Activated CD4-positive, alpha-beta T cell treated with anti-CD3 and anti-CD28 coated beads for 36 hours (primary cell): ENCODE measurements around the gene SCGB1A1. TPM values are rescaled to one million over a fixed set of nuclear protein-coding genes. Genes with fewer than 3 reads are reported as not detected.

Experiments
- ATAC-seq: fragments of 200-7000 bp; cut with Tn5 transposase; one replicate; pipeline ENCODE4 v1.10.0; 2021; ENCODE audit warnings: mild to moderate bottlenecking, moderate library complexity
- CTCF ChIA-PET: fragments of 350-600 bp; sonication (Branson Sonifier 250); formaldehyde crosslinking; loops from one replicate; lab custom pipeline; 2021; ENCODE audit warnings: antibody characterized with exemption; lab: Charles Lee
- POLR2A ChIA-PET: fragments of 350-600 bp; sonication (Branson Sonifier 250); formaldehyde crosslinking; loops from one replicate; lab custom pipeline; 2021; ENCODE audit warnings: antibody characterized with exemption, inconsistent platforms; lab: Charles Lee
- DNase-seq: peaks from one replicate; pipeline ENCODE4 v3.0.0-alpha.2; 2020
- H3K27ac Mint-ChIP-seq: one replicate; pipeline ENCODE4 v1.8.0; 2021; ENCODE audit warnings: mixed read lengths
- H3K27me3 Mint-ChIP-seq: one replicate; pipeline ENCODE4 v1.8.0; 2021; ENCODE audit warnings: mixed read lengths
- H3K36me3 Mint-ChIP-seq: one replicate; pipeline ENCODE4 v1.8.0; 2021; ENCODE audit warnings: low read depth, mixed read lengths
- H3K4me1 Mint-ChIP-seq: one replicate; pipeline ENCODE4 v1.8.0; 2021; ENCODE audit warnings: mixed read lengths
- H3K4me3 Mint-ChIP-seq: one replicate; pipeline ENCODE4 v1.8.0; 2021; ENCODE audit warnings: mild to moderate bottlenecking, moderate library complexity, mixed read lengths
- H3K9me3 Mint-ChIP-seq: one replicate; pipeline ENCODE4 v1.8.0; 2021; ENCODE audit warnings: low read depth, mixed read lengths
- intact Hi-C, 2 experiments: fragments of 100-400 bp; cut with DNase I in 1 of 2; cut with micrococcal nuclease in 1 of 2; formaldehyde crosslinking; loops; one replicate each; pipeline versions ENCODE4 v1.14.2 to v1.15.1; 2022 to 2024; cut with DNase I, micrococcal nuclease
- total RNA-seq, 2 experiments: library from RNA; stranded (reverse); gene quantifications; one replicate each; pipeline ENCODE4 v1.2.3, GENCODE V29; 2021

Gene SCGB1A1
- total RNA-seq, 2 experiments from 2014 or later, result not detected

DNA sequence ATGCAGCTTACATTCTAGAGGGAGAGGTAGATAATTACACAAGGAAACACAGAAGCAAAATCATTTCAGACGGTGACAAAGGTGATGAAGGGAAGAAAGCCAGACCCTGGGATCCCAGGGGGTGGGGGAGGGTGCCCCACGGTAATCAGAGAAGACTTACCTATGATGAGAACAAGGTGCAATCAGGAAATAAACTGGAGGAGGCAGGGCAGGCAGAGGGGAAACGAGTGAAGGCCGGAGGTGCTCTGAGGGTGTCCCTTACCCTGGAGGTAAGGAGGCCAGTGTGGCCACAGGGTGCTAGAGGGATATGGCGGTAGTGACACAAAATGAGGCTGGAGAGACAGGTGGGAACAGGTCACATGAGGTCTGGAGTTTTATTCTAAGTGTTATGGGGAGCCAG is 13.9 kb upstream of the SCGB1A1 start:
- H3K27ac Mint-ChIP-seq, result no peak overlapping the region
- POLR2A ChIA-PET, result no interaction called here

DNA sequence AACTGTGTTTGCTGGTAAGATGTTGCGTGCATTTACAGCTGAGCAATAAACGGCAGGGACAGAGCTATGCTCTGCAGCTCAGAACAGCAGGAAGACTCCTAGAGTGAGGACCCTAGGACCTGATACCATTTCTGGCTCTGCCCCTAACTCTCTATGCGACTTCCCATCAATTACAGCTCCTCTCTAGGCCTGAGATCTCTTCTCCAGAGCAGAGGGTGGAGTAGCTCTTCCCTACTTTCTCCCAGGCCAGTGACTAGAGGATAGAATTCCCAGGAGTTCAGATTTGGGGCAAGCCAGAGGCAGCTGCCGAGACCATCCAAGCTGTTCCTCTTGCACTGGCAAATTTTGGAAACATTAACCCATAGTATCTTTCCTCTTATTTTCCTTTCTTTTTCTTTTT is 12.8 kb upstream of the SCGB1A1 start:
- intact Hi-C loops, result no loop called here
- no peak overlapping the region for H3K27ac Mint-ChIP-seq
- POLR2A ChIA-PET, result interaction anchor here (0.5 kb wide), 1 partner anchor 168 kb away, joined by 3 read pairs; the partner anchor contains the start of gene EEF1G
- no peak overlapping the region for H3K4me3 Mint-ChIP-seq
- no peaks in the 10 kb centered on the region for H3K36me3 Mint-ChIP-seq
- H3K27me3 Mint-ChIP-seq, result no peaks in the 10 kb centered on the region
- CTCF ChIA-PET, result interaction anchor here (0.5 to 1.2 kb wide), 6 partner anchors 10 to 467 kb away, joined by 3 to 4 read pairs (median 4); no protein-coding TSS in a partner anchor
- DNase-seq (no peak), ATAC-seq (no peak)
- H3K4me1 Mint-ChIP-seq, result peaks cover 19% of the 10 kb centered on the region
- H3K9me3 Mint-ChIP-seq, result no peaks in the 10 kb centered on the region

More for the DNA sequence above, 13.9 kb upstream of the SCGB1A1 start:
- no peak for DNase-seq
- H3K4me1 Mint-ChIP-seq, result peaks cover 19% of the 10 kb centered on the region
- H3K27me3 Mint-ChIP-seq, result no peaks in the 10 kb centered on the region
- no peaks in the 10 kb centered on the region for H3K9me3 Mint-ChIP-seq
- no peak overlapping the region for H3K4me3 Mint-ChIP-seq
- no peak for ATAC-seq
- CTCF ChIA-PET, result interaction anchor here (1.0 to 1.6 kb wide), 3 partner anchors 12 to 67 kb away, joined by 3 to 5 read pairs (median 3); no protein-coding TSS in a partner anchor
- intact Hi-C loops, result no loop called here
- no peaks in the 10 kb centered on the region for H3K36me3 Mint-ChIP-seq

DNA sequence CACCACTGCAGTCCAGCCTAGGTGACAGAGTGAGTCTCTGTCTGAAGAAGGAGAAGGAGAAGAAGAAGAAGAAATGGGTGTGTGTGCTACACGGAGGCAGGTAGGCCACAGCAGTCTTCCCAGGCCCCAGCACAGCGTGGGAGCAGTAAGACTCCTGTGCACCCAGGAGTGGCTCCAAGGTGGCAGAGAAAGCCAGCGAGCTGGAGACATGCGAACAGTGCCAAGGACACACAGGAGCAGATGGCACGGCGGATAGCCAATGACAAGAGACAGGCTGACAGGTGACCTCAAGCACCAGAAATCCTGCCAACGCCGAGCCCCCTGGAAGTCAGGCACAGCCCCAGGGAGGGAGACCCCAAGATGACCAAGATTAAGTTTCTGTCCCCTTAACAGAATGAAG is 9.0 kb upstream of the SCGB1A1 start:
- intact Hi-C loops, result no loop called here
- POLR2A ChIA-PET, result interaction anchor here (1.7 kb wide), 1 partner anchor 164 kb away, joined by 5 read pairs; no protein-coding TSS in a partner anchor
- H3K4me3 Mint-ChIP-seq, result no peak overlapping the region
- H3K36me3 Mint-ChIP-seq, result no peaks in the 10 kb centered on the region
- H3K4me1 Mint-ChIP-seq, result no peaks in the 10 kb centered on the region
- no peak overlapping the region for H3K27ac Mint-ChIP-seq
- no peak for ATAC-seq
- no peaks in the 10 kb centered on the region for H3K27me3 Mint-ChIP-seq
- no peaks in the 10 kb centered on the region for H3K9me3 Mint-ChIP-seq
- DNase-seq, result no peak
- CTCF ChIA-PET, result interaction anchor here (1.1 to 1.7 kb wide), 2 partner anchors 15 kb away, joined by 5 to 11 read pairs; no protein-coding TSS in a partner anchor

DNA sequence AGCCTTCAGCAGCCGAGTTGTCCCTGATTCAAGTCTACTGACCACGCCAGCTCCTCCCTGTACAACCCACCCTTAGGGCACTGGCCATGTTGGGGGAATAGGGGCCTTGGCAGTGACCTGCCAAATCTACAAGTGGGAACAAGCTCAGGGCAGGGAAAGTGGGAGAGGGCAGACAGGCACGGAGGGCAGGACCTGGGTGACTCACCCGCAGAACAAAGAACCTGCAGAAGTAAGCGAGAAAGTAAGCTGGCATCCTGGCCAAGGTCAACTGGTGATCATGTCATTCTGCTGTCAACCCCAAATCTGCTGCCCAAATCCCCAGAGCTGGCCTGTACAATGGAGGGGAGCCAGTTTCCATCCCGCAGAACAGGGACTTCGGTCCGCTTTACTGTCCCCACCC is 7.9 kb upstream of the SCGB1A1 start:
- Mint-ChIP-seq H3K27me3 (no peaks in the 10 kb centered on the region), H3K9me3 (no peaks in the 10 kb centered on the region), H3K4me3 (no peak overlapping the region), H3K27ac (no peak overlapping the region), H3K4me1 (no peaks in the 10 kb centered on the region), H3K36me3 (no peaks in the 10 kb centered on the region)
- intact Hi-C loops, result no loop called here
- CTCF ChIA-PET, result interaction anchor here (0.8 to 1.7 kb wide), 5 partner anchors 12 to 40 kb away, joined by 3 to 11 read pairs (median 4); no protein-coding TSS in a partner anchor
- ATAC-seq (no peak), DNase-seq (no peak)
- POLR2A ChIA-PET, result interaction anchor here (1.7 kb wide), 1 partner anchor 163 kb away, joined by 5 read pairs; no protein-coding TSS in a partner anchor

DNA sequence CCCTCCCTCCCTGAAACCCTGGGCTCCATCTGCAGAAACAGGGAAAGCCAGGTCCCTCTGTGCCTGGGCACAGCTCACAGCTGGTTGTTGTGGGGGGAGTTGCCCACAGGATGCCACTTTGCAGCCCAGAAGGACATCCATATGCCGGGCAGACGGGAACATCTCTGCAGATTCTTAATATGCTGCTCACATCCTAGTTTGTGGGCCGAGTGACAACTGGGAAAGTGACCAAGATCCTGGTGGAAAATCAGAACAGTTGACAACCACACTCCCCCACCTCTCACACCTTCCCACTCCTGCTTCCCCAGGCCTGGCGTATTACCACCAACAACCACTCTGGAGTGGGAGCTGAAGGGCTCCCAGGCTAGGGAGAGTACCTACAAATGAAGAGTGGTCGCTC is 7.3 kb upstream of the SCGB1A1 start:
- POLR2A ChIA-PET, result interaction anchor here (0.6 to 1.7 kb wide), 2 partner anchors 25 to 163 kb away, joined by 3 to 5 read pairs; no protein-coding TSS in a partner anchor
- intact Hi-C loops, result no loop called here
- H3K27ac Mint-ChIP-seq, result no peak overlapping the region
- no peak overlapping the region for H3K4me3 Mint-ChIP-seq
- no peaks in the 10 kb centered on the region for H3K36me3 Mint-ChIP-seq
- ATAC-seq (no peak), DNase-seq (no peak)
- H3K4me1 Mint-ChIP-seq, result no peaks in the 10 kb centered on the region
- CTCF ChIA-PET, result interaction anchor here (0.6 to 1.7 kb wide), 5 partner anchors 11 to 52 kb away, joined by 3 to 11 read pairs (median 4); no protein-coding TSS in a partner anchor
- no peaks in the 10 kb centered on the region for H3K27me3 Mint-ChIP-seq
- no peaks in the 10 kb centered on the region for H3K9me3 Mint-ChIP-seq

DNA sequence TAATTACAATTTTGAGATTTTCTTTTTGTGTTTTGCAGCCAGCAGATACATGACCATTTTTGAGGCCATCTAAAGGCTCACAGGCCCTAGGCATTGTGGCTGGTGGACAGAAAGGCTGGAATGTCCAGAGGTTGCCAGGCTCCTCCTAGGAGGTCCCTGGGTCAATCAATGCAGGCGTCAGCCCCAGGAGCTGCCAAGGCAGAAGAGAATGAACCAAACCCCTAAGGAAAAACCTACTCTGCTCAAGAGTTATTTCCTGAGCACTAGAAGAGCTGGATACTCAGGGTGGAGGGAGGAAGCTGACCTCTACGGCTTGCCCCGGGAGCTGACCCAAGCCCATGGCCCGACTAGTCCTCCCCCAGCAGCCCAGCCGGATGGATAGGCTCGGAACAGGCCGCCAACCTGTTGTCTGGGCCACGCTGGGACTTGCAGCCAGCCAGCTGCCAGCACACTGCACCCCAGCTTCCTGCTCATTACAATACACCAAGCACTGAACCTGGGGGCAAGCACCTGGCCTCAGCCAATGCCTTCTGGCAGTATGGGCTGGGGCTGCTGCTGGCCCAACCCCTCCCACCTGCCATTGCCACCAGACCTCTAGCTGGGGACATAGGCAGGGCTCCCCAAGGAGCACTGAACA is 5.7 kb upstream of the SCGB1A1 start:
- no peak for DNase-seq
- no peaks in the 10 kb centered on the region for H3K36me3 Mint-ChIP-seq
- no peaks in the 10 kb centered on the region for H3K4me1 Mint-ChIP-seq
- H3K4me3 Mint-ChIP-seq, result no peak overlapping the region
- POLR2A ChIA-PET, result no interaction called here
- no peaks in the 10 kb centered on the region for H3K27me3 Mint-ChIP-seq
- intact Hi-C loops, result no loop called here
- H3K27ac Mint-ChIP-seq, result no peak overlapping the region
- H3K9me3 Mint-ChIP-seq, result no peaks in the 10 kb centered on the region
- CTCF ChIA-PET, result interaction anchor here (1.0 to 1.6 kb wide), 4 partner anchors 11 to 129 kb away, joined by 3 to 8 read pairs (median 4); no protein-coding TSS in a partner anchor
- ATAC-seq, result no peak

DNA sequence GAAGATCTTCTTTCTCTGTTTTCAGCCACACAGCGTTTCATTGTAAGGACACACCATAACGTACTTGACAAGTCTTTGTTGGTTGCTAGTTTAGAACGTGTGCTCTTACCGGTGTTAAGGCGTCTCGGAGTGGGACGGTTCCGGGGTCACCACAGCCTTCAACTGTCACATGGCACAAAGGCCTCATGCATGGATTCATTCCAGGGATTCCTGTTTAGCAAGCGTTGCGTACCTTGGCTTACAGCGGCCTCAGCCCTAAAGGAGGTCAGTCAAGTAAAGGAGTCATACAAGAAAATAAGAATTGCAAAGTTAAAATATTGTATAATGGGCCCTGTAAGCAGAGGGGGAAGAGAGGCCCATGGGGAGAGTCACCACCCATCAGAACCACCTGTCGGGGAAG is 2.2 kb upstream of the SCGB1A1 start:
- Mint-ChIP-seq H3K9me3 (no peaks in the 10 kb centered on the region), H3K27me3 (no peaks in the 10 kb centered on the region), H3K4me1 (no peaks in the 10 kb centered on the region), H3K36me3 (no peaks in the 10 kb centered on the region), H3K27ac (no peak overlapping the region), H3K4me3 (no peak overlapping the region)
- CTCF ChIA-PET, result interaction anchor here (0.8 to 2.4 kb wide), 4 partner anchors 8 to 126 kb away, joined by 3 to 19 read pairs (median 4); no protein-coding TSS in a partner anchor
- no peak for ATAC-seq
- POLR2A ChIA-PET, result no interaction called here
- intact Hi-C loops, result no loop called here
- DNase-seq, result no peak

DNA sequence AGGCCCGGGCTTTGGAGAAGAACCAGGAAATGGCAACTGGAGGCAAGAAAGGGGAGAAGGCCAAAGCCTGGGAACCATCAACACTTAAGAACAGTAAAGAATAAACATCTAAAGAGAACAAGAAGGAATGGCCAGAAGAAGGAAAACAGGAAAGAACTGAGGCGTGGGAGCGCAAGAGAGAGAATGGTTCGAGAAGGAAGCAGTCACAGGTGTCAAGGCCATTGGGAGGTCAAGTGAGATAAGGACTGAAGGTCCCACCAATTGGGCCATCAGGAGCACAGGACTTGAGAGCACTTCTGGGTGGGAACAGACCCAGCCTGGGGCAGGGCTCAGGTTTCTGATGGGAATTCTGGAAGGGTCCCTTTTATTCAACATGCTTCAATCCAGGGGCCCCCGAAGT is 697 bp upstream of the SCGB1A1 start:
- CTCF ChIA-PET, result interaction anchor here (0.6 to 1.2 kb wide), 2 partner anchors 48 to 125 kb away, joined by 3 read pairs; no protein-coding TSS in a partner anchor
- H3K27ac Mint-ChIP-seq, result no peak overlapping the region
- DNase-seq, result no peak
- H3K9me3 Mint-ChIP-seq, result no peaks in the 10 kb centered on the region
- no peak for ATAC-seq
- no peak overlapping the region for H3K4me3 Mint-ChIP-seq
- H3K4me1 Mint-ChIP-seq, result no peaks in the 10 kb centered on the region
- intact Hi-C loops, result no loop called here
- POLR2A ChIA-PET, result no interaction called here
- H3K27me3 Mint-ChIP-seq, result no peaks in the 10 kb centered on the region
- H3K36me3 Mint-ChIP-seq, result no peaks in the 10 kb centered on the region

DNA sequence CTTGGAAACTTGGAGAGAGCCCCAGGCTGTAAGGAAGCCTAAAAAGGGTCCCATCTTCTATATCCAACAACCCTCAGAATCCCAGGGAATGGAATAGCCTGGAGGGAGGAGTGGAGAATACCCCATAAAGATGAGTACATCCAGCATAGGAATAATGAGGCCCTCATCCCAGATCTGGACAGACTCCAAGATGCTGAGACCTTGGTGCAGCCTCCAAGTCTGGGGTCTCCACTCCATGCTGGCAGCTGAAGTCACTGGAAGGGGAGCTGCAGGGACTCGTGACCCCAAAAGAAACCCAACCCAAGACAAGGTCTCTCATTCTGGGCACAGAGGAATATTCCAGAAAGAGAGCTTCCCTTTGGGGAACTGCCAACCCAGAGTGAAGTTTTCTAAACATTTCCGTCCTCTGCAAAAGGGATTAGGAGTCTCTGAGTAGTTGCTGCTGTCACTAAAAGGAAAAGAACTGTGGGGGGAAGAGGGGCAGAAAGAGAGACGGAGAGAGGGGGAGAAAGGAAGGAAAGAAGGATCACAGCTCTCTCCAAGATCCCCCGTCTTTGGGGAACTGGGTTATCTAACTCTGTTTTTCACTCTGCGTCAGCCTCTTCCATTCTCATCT is 589 bp downstream of the SCGB1A1 start:
- POLR2A ChIA-PET, result no interaction called here
- H3K27ac Mint-ChIP-seq, result no peak overlapping the region
- CTCF ChIA-PET, result interaction anchor here (0.6 kb wide), 1 partner anchor 1126 kb away, joined by 4 read pairs; no protein-coding TSS in a partner anchor
- no peaks in the 10 kb centered on the region for H3K36me3 Mint-ChIP-seq
- H3K9me3 Mint-ChIP-seq, result no peaks in the 10 kb centered on the region
- ATAC-seq (no peak), DNase-seq (no peak)
- no peaks in the 10 kb centered on the region for H3K4me1 Mint-ChIP-seq
- intact Hi-C loops, result no loop called here
- no peak overlapping the region for H3K4me3 Mint-ChIP-seq
- no peaks in the 10 kb centered on the region for H3K27me3 Mint-ChIP-seq

DNA sequence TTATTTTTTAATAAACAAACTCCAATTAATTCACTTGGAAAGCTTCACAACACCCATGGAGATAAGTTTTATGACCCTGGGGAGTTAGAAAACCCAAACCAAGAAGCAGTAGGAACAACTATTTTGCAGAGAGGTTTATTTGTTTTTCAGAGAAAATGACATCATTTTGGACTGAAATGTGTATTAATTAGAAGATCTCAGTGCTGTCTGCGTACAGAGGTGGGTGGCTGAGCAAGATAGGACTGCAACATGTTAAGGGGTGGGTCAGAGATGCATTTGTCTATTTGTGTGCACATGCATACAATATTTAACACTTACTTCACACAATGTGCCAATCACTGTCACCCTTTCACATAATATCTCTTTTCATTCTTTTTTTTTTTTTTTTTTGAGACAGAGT is 1.1 kb downstream of the SCGB1A1 start:
- H3K4me3 Mint-ChIP-seq, result no peak overlapping the region
- DNase-seq (no peak), ATAC-seq (no peak)
- no peaks in the 10 kb centered on the region for H3K4me1 Mint-ChIP-seq
- ChIA-PET POLR2A (no interaction called here), CTCF (interaction anchor here (0.6 to 0.7 kb wide), 2 partner anchors 14 to 17 kb away, joined by 3 to 4 read pairs; no protein-coding TSS in a partner anchor)
- no peak overlapping the region for H3K27ac Mint-ChIP-seq
- no peaks in the 10 kb centered on the region for H3K9me3 Mint-ChIP-seq
- no peaks in the 10 kb centered on the region for H3K36me3 Mint-ChIP-seq
- intact Hi-C loops, result loop anchor here (10.0 kb wide), 2 partner anchors 275 to 465 kb away; partner anchors contain the start of gene SLC3A2 (in 1 of the 2)
- no peaks in the 10 kb centered on the region for H3K27me3 Mint-ChIP-seq

DNA sequence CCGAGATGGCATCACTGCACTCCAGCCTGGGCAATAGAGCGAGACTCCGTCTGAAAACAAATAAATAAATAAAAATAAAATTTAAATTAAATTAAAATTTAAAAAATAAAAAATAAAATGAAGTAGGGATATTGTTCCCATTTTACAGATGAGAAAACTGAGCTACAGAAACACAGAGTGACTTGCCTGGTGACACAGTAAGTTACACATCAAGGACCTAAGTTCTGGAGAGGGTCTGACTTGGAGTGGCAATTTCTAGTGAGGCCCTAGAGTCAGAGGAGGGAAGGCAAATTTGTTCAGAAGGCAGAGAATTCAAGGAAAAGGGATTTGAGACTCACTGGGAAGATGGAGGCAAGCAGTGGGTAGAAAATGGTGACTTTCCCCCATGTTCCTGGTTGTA is 2.0 kb downstream of the SCGB1A1 start:
- intact Hi-C loops, result loop anchor here (10.0 kb wide), 2 partner anchors 274 to 464 kb away; partner anchors contain the start of gene SLC3A2 (in 1 of the 2)
- no peak overlapping the region for H3K27ac Mint-ChIP-seq
- POLR2A ChIA-PET, result no interaction called here
- CTCF ChIA-PET, result interaction anchor here (0.7 to 1.3 kb wide), 4 partner anchors 13 to 131 kb away, joined by 3 to 5 read pairs (median 4); no protein-coding TSS in a partner anchor
- no peaks in the 10 kb centered on the region for H3K9me3 Mint-ChIP-seq
- no peak overlapping the region for H3K4me3 Mint-ChIP-seq
- DNase-seq (no peak), ATAC-seq (no peak)
- no peaks in the 10 kb centered on the region for H3K36me3 Mint-ChIP-seq
- no peaks in the 10 kb centered on the region for H3K27me3 Mint-ChIP-seq
- H3K4me1 Mint-ChIP-seq, result no peaks in the 10 kb centered on the region
